Measurements from ENCODE around the gene ARGFX.
"Not testable (repeated sequence)": the region's sequence is repeated elsewhere in the genome, so short reads cannot be mapped to it uniquely, and the experiment has no call there.

Gene ARGFX

DNA sequence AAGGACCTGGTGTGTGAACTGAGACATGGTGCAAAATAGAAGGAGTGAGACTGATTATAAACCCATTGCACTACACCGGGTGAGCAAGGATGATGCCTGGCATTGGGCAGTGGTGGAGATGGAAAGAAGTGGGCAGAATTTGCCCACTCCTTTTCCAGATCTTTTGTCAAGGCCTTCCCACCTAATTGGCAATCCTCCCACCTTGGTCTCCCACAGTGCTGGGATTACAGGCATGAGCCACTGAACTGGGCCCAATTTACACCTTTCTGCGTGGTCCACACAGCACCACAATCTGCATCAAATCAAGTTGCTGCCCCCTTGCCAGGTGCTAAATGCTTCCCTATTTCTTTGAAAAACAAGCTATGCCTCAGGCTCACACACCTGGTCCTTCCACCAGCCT lies 30.8 kb downstream of the ARGFX start:
- in situ Hi-C loops (cut with MboI; ENCODE audit: low sequenced_read_pairs): no loop called here

DNA sequence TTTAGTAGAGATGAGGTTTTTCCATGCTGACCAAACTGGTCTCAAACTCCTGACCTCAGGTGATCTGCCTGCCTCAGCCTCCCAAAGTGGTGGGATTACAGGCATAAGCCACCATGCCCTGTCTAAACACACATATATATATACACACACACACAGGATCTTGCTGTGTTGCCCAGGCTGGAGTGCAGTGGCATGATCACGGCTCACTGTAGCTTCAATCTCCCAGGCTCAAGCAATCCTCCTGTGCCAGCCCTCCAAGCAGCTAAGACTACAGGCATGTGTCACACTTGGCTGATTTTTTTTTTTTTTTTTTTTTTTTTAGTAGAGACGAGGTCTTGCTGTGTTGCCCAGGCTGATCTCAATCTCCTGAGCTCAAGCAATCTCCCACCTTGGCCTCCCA lies 32.2 kb downstream of the ARGFX start:
- in situ Hi-C loops (cut with MboI; ENCODE audit: low sequenced_read_pairs): not testable (repeated sequence)

DNA sequence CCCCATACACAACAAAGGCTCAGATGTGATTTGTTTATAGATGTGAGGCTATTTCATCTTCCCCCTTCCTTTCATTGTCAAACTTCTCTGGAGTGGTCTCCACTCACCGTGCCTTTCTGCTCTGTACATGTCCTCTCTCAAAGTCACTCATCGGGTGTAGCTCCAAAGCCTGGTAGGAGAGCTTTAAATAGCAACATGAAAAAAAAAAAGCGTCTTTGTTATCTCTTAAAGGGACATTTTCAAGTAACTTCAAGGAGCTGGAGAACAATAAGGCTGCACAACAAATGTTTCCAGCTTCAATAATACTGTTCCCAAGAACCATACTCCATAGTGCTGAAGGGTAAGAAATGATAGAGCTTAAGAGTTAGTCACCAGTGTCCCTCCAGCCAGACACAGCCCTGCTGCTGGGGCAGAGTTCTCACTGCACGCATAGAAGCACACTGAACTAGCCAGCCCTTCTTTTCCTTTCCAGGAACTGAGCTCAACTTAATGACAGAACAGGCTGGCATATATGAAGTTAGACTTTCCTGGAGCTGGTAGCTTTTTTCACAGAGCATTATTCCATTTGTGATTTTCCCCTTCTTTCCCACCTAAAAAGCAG lies 33.6 kb downstream of the ARGFX start:
- in situ Hi-C loops (cut with MboI; ENCODE audit: low sequenced_read_pairs): no loop called here

DNA sequence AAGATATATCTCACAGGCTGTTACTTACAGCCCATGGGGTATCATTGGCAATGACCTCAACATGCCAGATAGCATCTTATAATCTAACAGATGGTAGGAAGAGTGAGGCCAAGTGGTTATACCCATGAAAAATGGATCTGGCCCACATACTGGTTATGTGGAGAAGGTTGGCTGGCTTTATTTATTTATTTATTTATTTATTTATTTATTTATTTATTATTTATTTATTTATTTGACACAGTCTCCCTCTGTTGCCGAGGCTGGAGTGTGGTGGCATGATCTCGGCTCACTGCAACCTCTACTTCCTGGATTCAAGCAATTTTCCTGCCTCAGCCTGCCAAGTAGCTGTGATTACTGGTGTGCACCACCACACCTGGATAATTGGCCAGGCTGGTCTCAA lies 37.0 kb downstream of the ARGFX start:
- in situ Hi-C loops (cut with MboI; ENCODE audit: low sequenced_read_pairs): no loop called here

DNA sequence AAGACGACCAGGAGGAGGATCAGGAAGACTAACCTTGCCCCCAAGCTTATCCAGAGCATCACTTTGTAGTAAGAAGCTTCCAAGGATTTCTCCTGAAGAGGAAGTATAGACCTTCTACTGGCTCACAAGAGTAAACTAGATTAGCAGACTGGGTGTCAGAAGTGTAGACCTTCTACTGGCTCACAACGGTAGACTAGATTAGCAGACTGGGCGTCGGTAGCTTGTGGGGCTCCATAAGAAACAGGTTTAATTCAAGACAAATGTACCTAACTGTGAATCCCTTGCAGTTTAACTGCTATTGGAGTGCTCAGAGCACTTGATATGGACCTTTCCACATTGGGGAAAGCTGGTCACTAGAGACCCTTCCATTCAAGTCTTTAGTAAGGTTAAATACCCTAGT lies 38.4 kb downstream of the ARGFX start:
- in situ Hi-C loops (cut with MboI; ENCODE audit: low sequenced_read_pairs): no loop called here

All from HL-60/S4 treated with retinoic acid at 250 ng/mL for 4 days and 3 days (cell line).